HCT116 (cell line): ENCODE data around the gene CEACAM19. TPM values are rescaled to one million over a fixed set of nuclear protein-coding genes. Genes with fewer than 3 reads are reported as not detected.

ENCODE experiments used
- ATAC-seq: fragments of 200-7000 bp; cut with Tn5 transposase; 2 replicates; pipeline ENCODE4 v1.9.1; 2020; ENCODE audit warnings: mild to moderate bottlenecking, moderate library complexity
- BruUV-seq: library from RNA; stranded (reverse); fragments of 400-500 nt; replicated peaks from 2 replicates; lab custom pipeline; 2021; lab: Mats Ljungman, UMichigan
- CTCF ChIA-PET: fragments of 300-600 bp; sonication (Branson Sonifier 250); formaldehyde crosslinking; loops from one replicate; lab custom pipeline; 2021; ENCODE audit warnings: antibody characterized with exemption; lab: Charles Lee
- POLR2A ChIA-PET: fragments of 300-600, 350-600 bp; sonication (Branson Sonifier 250); formaldehyde crosslinking; loops from one replicate; lab custom pipeline; 2021; ENCODE audit warnings: antibody characterized with exemption; lab: Charles Lee
- RAD21 ChIA-PET, 2 experiments: fragments of 300-600 bp; sonication (Branson Sonifier 250); formaldehyde crosslinking; loops; one replicate each; lab custom pipeline; 2023; ENCODE audit warnings: low total read pairs in 2 of 2; ENCODE audit not compliant: uncharacterized antibody in 2 of 2, unreplicated experiment in 2 of 2, low non-redundant PET in 1 of 2; lab: Charles Lee
- DNase-seq: peaks from one replicate; pipeline ENCODE4 v3.0.0-alpha.2; 2010; ENCODE audit warnings: low read depth, low spot score
- H2AFZ ChIP-seq: fragments of 200-600 bp; shearing (Covaris generic), sonication (generic); 2 replicates; pipeline ENCODE4 v1.6.1; 2017; ENCODE audit warnings: low read depth, mixed run types, mixed read lengths, antibody characterized with exemption, low read length; ENCODE audit not compliant: poor library complexity, severe bottlenecking
- H3K27ac ChIP-seq: 2 replicates; pipeline ENCODE4 v1.5.1; 2012; ENCODE audit warnings: low read depth, low read length
- H3K27me3 ChIP-seq: fragments of 200-600 bp; sonication (generic); 2 replicates; pipeline ENCODE4 v1.6.1; 2016; ENCODE audit warnings: mixed run types, low read length, mixed read lengths; ENCODE audit not compliant: insufficient read depth
- H3K36me3 ChIP-seq, 2 experiments: fragments of 200-500 bp in 1 of 2; fragments of 200-600 bp in 1 of 2; sonication (Bioruptor generic) in 1 of 2; sonication (generic) in 1 of 2; 2 replicates each; pipeline versions ENCODE4 v1.5.1 to v1.6.1; 2014 to 2016; ENCODE audit warnings: low read length in 2 of 2, inconsistent platforms in 1 of 2, mixed read lengths in 1 of 2, mixed run types in 1 of 2; ENCODE audit not compliant: insufficient read depth in 2 of 2, control insufficient read depth in 1 of 2
- H3K4me1 ChIP-seq, 2 experiments: fragments of 200-600 bp in 1 of 2; sonication (generic) in 1 of 2; 2 replicates each; pipeline versions ENCODE4 v1.5.1 to v1.6.1; 2012 to 2017; ENCODE audit warnings: low read length in 2 of 2, inconsistent platforms in 1 of 2, mild to moderate bottlenecking in 1 of 2, mixed read lengths in 1 of 2, mixed run types in 1 of 2, moderate library complexity in 1 of 2; ENCODE audit not compliant: insufficient read depth in 2 of 2, control insufficient read depth in 1 of 2
- H3K4me2 ChIP-seq: fragments of 200-600 bp; sonication (generic); 2 replicates; pipeline ENCODE4 v1.6.1; 2017; ENCODE audit warnings: mixed run types, low read length, mixed read lengths
- H3K4me3 ChIP-seq, 2 experiments: fragments of 200-600 bp in 1 of 2; sonication (generic) in 1 of 2; replicated peaks in 1 of 2; 2 replicates each; pipeline ENCODE4 v1.5.1; 2011 to 2016; ENCODE audit warnings: low read length in 2 of 2, control low read depth in 1 of 2, low read depth in 1 of 2, mild to moderate bottlenecking in 1 of 2, mixed read lengths in 1 of 2, mixed run types in 1 of 2
- H3K79me2 ChIP-seq: fragments of 200-600 bp; sonication (generic); 2 replicates; pipeline ENCODE4 v1.6.1; 2017; ENCODE audit warnings: mild to moderate bottlenecking, mixed run types, low read length, moderate library complexity, mixed read lengths; ENCODE audit not compliant: insufficient read depth
- H3K9ac ChIP-seq: fragments of 200-600 bp; sonication (generic); 2 replicates; pipeline ENCODE4 v1.6.1; 2016; ENCODE audit warnings: low read length, mixed read lengths
- H3K9me2 ChIP-seq: fragments of 200-600 bp; sonication (generic), shearing (Covaris generic); 2 replicates; pipeline ENCODE4 v1.6.1; 2017; ENCODE audit warnings: mixed run types, mild to moderate bottlenecking, moderate library complexity; ENCODE audit not compliant: insufficient read depth
- H3K9me3 ChIP-seq, 2 experiments: fragments of 200-500 bp in 1 of 2; fragments of 200-600 bp in 1 of 2; sonication (Bioruptor generic) in 1 of 2; sonication (generic) in 1 of 2; 2 replicates each; pipeline ENCODE4 v1.6.1; 2014 to 2017; ENCODE audit warnings: low read length in 2 of 2, mixed read lengths in 2 of 2, inconsistent platforms in 1 of 2, low read depth in 1 of 2, mild to moderate bottlenecking in 1 of 2, mixed run types in 1 of 2, moderate library complexity in 1 of 2; ENCODE audit not compliant: control insufficient read depth in 1 of 2, insufficient read depth in 1 of 2
- H4K20me1 ChIP-seq: fragments of 200-600 bp; sonication (generic), shearing (Covaris generic); 2 replicates; pipeline ENCODE4 v1.6.1; 2017; ENCODE audit warnings: mixed run types, mild to moderate bottlenecking, moderate library complexity; ENCODE audit not compliant: insufficient read depth
- CBX3 ChIP-seq: IDR thresholded peaks from 2 replicates; pipeline ENCODE4 v1.6.1; 2012; ENCODE audit warnings: low read depth
- CEBPB ChIP-seq: IDR thresholded peaks from 2 replicates; pipeline ENCODE4 v1.6.1; 2012; ENCODE audit warnings: low read depth
- EGR1 ChIP-seq: IDR thresholded peaks from 2 replicates; pipeline ENCODE4 v1.6.1; 2012; ENCODE audit warnings: low read depth
- EZH2phosphoT487 ChIP-seq: fragments of 200-600 bp; IDR thresholded peaks from 2 replicates; pipeline ENCODE4 v1.6.1; 2018; ENCODE audit warnings: antibody characterized with exemption, borderline replicate concordance
- JUND ChIP-seq: IDR thresholded peaks from 2 replicates; pipeline ENCODE4 v1.6.1; 2012
- POLR2A ChIP-seq: IDR thresholded peaks from 2 replicates; pipeline ENCODE4 v1.7.0; 2011; ENCODE audit warnings: borderline replicate concordance; ENCODE audit not compliant: insufficient read depth, insufficient read length; ENCODE audit errors: extremely low read depth
- RAD21 ChIP-seq: IDR thresholded peaks from 2 replicates; pipeline ENCODE4 v1.6.1; 2012; ENCODE audit warnings: low read depth, mild to moderate bottlenecking
- REST ChIP-seq: IDR thresholded peaks from 2 replicates; pipeline ENCODE4 v1.6.1; 2012; ENCODE audit warnings: low read depth
- SP1 ChIP-seq: IDR thresholded peaks from 2 replicates; pipeline ENCODE4 v1.6.1; 2012; ENCODE audit warnings: low read depth
- SRF ChIP-seq: IDR thresholded peaks from 2 replicates; pipeline ENCODE4 v1.6.1; 2012; ENCODE audit warnings: low read depth
- TCF7L2 ChIP-seq: IDR thresholded peaks from 2 replicates; pipeline ENCODE4 v1.7.0; 2011; ENCODE audit warnings: borderline replicate concordance, inconsistent platforms; ENCODE audit not compliant: insufficient read depth, insufficient read length; ENCODE audit errors: extremely low read depth
- YY1 ChIP-seq: IDR thresholded peaks from 2 replicates; pipeline ENCODE4 v1.6.1; 2011; ENCODE audit warnings: low read length, low read depth, moderate library complexity, mild to moderate bottlenecking; ENCODE audit not compliant: insufficient replicate concordance; ENCODE audit errors: extremely low read depth
- ZBTB33 ChIP-seq: IDR thresholded peaks from 2 replicates; pipeline ENCODE4 v1.6.1; 2011; ENCODE audit warnings: mild to moderate bottlenecking, low read length, moderate library complexity; ENCODE audit not compliant: insufficient replicate concordance; ENCODE audit errors: extremely low read depth
- ZFX ChIP-seq: fragments of 450-650 bp; IDR thresholded peaks from 2 replicates; pipeline ENCODE4 v1.6.1; 2017
- intact Hi-C: fragments of 100-400 bp; cut with micrococcal nuclease; formaldehyde crosslinking; loops from 2 replicates; pipeline ENCODE4 v1.10.0; 2022
- total RNA-seq: library from RNA; stranded (reverse); gene quantifications from one replicate; pipeline ENCODE4 v1.2.1, GENCODE V29; 2021; ENCODE audit not compliant: unreplicated experiment

Gene CEACAM19
- total RNA-seq, 1 experiment from 2014 or later, result 4.0 TPM

- Histone ChIP-seq H3K9me3 (no peaks in the 10 kb centered on the region), H3K27me3 (no peaks in the 10 kb centered on the region), H3K36me3 (no peaks in the 10 kb centered on the region), H3K9me2 (no peaks in the 10 kb centered on the region), H3K79me2 (no peaks in the 10 kb centered on the region), H3K4me2 (no peak overlapping the region), H3K27ac (no peak overlapping the region; the same call in 1 of the 2 replicates), H4K20me1 (no peaks in the 10 kb centered on the region), H3K4me3 (no peak overlapping the region), H3K4me1 (peaks cover 48 to 70% of the 10 kb centered on the region in 2 experiments), H2AFZ (no peak overlapping the region), H3K9ac (no peak overlapping the region)
- DNase-seq, result no peak
- ChIA-PET POLR2A (interaction anchor here (1.6 to 2.9 kb wide), 2 partner anchors 81 to 87 kb away, joined by 3 to 7 read pairs; no protein-coding TSS in a partner anchor), CTCF (interaction anchor here (0.9 to 4.0 kb wide), 13 partner anchors 23 to 154 kb away, joined by 3 to 56 read pairs (median 6); no protein-coding TSS in a partner anchor), RAD21 (interaction anchor here (1.5 to 1.8 kb wide), 3 partner anchors 33 to 81 kb away, joined by 4 to 12 read pairs (median 10); no protein-coding TSS in a partner anchor)
- TF ChIP-seq EZH2phosphoT487 (no peak), ZFX (no peak), CBX3 (no peak), REST (no peak), YY1 (no peak), SRF (no peak), POLR2A (no peak), TCF7L2 (no peak), ZBTB33 (no peak), SP1 (no peak), EGR1 (no peak), JUND (no peak), RAD21 (no peak), CEBPB (no peak)
- no peak for ATAC-seq
- no TSS peak for BruUV-seq
- intact Hi-C loops, result no loop called here
Observed at GRCh38 chr19:44690131-44690440, 18.8 kb downstream of the CEACAM19 start.
